Subcutaneous adipose tissue (tissue), 4 donors: ENCODE data around the gene PTPRE. TPM values are rescaled to one million over a fixed set of nuclear protein-coding genes. Genes with fewer than 3 reads are reported as not detected.

Experiments used
- CTCF ChIP-seq: fragments of 450-650 bp; IDR thresholded peaks from one replicate; pipeline ENCODE4 v1.5.1; 2016; ENCODE audit warnings: low read depth, mild to moderate bottlenecking, control low read depth, antibody characterized with exemption, moderate library complexity
- total RNA-seq, 4 donors: library from RNA; depleted of rRNA; stranded (reverse); fragments of >200 nt; gene quantifications; one replicate each; pipeline ENCODE4 v1.1.0, GENCODE V29; 2016

Gene PTPRE
- total RNA-seq, 4 donors from 2014 or later, result 10.7 to 66.8 (median 27.9) TPM

- no peak for TF ChIP-seq CTCF
Measured at GRCh38 chr10:127915324-127915723, 8.4 kb downstream of the PTPRE start.

- no peak for TF ChIP-seq CTCF
Measured at GRCh38 chr10:127916826-127917225, 9.9 kb downstream of the PTPRE start.

GRCh38 chr10:127918572-127918971 lies 11.7 kb downstream of the PTPRE start:
- no peak for TF ChIP-seq CTCF

GRCh38 chr10:127919418-127920271 lies 12.7 kb downstream of the PTPRE start:
- no peak for TF ChIP-seq CTCF

GRCh38 chr10:127920306-127921074 lies 13.6 kb downstream of the PTPRE start:
- TF ChIP-seq CTCF, result no peak

- TF ChIP-seq CTCF, result no peak
Measured at GRCh38 chr10:127921075-127921752, 14.3 kb downstream of the PTPRE start.

- no peak for TF ChIP-seq CTCF
Measured at GRCh38 chr10:127921753-127922145, 14.8 kb downstream of the PTPRE start.
